Stimulated activated CD4-positive, alpha-beta T cell treated with anti-CD3 and anti-CD28 coated beads, Interleukin-1b, Interleukin-23, amount 100 ng/mL, for 48 hours (primary cell): ENCODE measurements around the gene SHPK.
A peak's percentile ranks its signal among the peaks of the same experiment; 100 is the strongest.

Experiments used
- DNase-seq: peaks from one replicate; pipeline ENCODE4 v3.0.0-alpha.2; 2020

Gene SHPK

DNA sequence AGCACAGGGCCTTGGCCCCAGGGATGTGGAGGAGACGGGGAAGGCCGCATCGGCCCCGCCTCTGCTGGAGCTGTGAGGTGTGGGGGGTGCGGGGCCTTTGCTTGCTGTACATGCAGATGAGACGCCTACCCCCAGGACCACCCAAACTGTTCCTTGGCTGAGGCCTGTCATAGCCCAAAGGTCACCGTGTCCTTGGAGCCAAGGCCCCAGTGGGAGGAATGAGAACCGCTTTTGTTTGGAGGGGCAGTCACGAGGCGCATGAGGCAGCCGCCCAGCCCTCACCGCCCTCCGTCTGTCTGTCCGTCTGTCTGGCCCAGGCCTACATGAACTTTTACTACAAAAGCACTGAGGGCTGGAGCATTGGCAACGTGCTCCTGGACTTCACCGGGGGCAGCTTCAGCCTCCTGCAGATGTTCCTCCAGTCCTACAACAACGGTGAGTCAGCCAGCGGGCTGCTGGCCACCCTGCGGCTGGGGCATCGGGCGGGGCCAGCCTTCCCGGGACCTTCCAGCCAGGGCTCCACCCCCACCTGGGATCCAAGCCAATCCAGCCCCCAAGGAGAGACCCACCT is 23.6 kb upstream of the SHPK start:
- DNase-seq, result no peak

DNA sequence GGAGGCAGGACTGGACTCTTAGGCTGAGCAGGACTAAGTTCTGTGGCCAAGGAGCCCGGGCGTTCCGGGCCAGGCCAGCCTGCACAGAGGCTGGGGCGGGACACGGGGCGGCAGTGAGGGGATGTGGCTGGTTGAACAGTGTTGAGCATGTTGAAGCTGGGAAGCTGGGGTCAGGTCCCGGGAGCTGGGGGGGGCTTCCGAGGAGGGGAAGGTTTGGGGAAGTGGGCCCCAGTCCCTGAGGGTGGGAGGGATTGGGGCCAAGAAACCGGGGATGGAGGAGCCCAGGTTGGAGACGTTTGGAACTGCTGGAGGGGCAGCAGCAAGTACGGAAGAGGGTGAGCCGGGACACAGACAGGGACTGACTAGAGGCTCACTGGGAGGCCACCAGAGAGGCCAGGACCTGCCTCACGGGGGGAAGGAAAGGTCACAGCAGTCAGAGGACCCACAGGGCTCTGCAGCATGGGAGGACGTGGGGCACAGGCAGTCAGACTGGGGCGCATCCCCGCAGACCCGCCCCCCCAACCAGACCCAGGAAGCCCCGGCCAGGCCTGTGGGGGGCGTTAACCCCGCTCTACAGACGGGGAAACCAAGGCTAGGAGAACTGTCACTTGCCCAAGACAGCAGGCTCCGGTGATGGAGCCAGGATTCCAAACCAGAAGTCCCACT is 22.9 kb upstream of the SHPK start:
- DNase-seq, result no peak

DNA sequence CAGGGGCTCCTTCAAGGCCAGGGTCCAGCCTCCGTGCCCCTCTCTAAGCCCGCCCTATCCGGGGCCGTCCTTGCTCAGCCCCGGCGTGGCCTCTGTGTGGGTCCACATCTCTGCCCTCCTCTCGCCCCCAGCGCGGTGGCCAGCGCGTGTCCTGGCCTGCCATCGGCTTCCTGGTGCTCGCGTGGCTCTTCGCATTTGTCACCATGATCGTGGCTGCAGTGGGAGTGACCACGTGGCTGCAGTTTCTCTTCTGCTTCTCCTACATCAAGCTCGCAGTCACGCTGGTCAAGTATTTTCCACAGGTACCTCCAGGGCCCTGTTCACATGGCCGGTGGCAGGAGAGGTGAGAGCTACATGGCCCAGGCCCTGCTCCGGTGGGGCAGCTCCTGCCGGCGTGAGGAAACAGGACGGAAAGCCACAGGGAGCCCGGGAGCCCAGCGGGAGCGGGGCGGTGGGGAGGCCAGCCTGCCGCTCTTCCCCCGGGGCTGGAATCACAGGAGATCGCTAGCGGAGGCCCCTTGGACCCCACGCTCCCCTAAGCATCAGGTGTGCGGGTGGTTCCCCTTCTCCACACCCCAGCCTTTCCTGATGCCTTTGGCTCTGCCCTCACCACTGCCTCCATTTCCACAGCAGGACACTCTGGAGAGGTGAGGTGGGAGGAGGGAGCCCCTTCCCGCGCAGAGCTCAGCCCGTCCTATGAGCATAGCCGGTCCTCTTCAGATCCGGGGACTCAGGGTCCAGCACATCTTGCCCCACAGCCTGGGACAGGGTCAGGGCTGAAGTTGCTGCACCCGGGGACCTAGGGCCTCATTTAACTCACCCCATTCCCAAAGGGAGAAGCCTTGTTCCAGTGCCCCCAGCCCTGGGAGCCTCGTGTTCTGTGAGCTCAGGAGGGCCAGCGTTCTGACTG is 22.1 kb upstream of the SHPK start:
- DNase-seq, result no peak

DNA sequence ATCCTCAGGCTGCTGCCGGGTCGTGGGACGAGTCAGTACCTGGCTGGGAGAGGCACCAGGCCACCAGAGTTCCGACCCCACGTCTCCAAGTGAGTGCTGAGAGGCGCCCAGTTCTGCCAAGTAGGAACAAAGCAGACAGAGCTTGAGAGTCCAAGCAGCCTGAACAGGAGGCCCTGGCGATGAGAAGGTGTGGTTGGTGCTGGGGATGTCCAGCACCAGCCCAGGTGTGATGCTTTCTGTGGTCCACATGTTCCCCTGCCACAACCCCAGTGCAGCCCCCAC is 21.5 kb upstream of the SHPK start:
- DNase-seq, result no peak

DNA sequence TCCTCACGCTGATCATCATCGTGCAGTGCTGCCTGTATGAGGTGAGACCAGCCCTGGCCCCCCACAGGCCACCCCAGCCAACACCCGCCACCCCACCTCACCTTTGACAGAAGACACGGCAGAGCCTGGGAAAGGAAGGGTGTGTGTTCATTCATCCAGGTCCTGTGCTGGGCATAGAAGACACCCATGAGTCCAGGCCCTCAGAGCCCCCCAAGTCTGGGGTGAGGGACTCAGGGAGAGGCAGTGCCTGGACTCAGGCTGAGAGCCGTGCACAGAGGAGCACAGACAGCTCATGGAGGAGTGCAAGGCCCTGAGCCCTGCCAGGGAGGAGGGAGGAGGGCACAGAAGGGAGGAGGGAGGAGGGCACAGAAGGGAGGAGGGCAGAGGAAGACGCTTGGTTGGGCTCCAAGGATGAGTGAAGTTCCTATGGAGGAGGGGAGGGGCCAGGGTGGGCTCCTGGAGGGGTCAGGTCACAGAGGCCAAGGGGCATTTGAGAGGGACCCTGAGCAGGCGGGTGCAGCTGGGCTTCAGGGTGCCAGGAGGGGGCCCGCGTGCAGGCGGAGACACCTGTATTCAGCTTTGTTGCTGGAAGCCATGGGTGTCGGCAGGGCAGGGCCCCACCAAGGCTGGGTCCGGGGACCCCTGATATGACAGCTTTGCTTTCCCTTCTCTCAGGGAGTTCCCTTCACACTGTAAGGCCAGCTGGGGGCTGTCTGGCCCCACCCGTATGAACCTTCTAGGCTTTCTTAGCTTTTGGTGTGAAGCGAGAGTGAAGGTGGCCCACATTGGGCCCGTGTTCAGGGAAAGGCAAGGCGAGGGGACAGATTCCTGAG is 20.9 kb upstream of the SHPK start:
- DNase-seq, result no peak

DNA sequence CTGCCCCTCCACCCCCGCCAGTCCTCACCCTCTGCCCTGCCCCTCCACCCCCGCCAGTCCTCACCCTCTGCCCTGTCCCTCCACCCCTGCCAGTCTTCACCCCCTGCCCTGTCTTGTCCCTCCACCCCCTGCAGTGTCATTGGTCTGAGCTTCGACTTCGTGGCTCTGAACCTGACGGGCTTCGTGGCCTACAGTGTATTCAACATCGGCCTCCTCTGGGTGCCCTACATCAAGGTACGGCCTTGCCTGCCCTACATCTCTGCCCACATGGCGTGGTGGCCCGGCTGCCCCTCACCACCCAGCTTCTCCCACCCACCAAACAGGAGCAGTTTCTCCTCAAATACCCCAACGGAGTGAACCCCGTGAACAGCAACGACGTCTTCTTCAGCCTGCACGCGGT is 20.3 kb upstream of the SHPK start:
- DNase-seq, result no peak

DNA sequence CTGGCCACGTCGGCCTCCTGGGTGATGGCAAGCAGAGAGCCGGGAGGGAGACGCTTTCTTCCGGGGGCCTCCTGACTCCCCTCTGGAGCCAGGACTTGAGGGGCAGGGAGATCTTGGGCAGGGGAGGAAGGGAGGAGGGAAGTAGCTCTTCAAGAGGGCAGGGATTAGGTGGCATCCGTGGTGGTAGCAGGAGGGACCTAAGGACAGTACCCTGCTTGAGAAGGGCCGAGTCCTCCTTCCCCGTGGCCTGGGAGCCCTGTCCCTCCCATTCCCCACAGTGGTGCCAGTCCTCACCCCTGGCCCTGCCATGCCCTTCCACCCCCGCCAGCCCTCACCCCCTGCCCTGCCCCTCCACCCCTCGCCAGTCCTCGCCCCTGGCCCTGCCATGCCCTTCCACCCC is 19.7 kb upstream of the SHPK start:
- DNase-seq, result no peak

DNA sequence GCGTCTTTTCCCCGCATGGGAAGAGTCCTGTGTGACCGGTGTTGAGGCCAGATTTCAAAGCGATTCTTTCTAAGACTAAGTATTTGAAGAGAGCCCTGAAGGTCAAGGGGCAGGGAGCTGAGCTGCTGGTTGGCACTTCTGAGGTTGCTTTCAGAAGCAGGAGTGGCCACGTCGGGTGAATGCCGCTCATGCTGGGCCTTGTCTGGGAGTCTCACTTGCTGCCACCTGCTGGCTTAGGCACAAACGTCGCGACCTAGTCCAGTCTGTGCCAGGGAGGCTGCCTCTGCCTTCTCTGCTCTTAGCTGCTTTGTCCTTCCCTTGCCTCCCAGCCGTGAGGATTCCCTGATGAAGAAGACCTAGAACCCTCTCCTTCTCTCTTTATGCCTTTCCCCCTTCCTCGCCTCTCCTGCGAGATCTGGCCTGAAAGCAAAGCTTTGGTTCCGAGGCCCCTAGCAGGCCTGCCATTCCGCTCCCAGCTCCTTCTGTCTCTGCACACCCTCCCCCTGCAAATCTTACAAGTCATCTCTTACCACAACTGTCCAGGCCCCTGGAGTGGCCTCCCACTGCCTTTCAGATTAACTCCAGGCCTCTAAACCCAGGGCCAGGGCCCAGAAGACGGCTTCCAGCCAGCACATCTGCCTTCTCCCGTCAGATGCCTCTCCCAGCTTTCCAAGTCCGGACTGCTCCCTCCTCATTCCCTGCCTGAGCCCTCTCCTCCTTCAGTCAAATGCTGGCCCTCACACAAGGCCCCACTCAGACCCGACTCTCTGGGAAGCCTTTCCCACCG is 11.9 kb upstream of the SHPK start:
- peak; percentile 55 for DNase-seq

DNA sequence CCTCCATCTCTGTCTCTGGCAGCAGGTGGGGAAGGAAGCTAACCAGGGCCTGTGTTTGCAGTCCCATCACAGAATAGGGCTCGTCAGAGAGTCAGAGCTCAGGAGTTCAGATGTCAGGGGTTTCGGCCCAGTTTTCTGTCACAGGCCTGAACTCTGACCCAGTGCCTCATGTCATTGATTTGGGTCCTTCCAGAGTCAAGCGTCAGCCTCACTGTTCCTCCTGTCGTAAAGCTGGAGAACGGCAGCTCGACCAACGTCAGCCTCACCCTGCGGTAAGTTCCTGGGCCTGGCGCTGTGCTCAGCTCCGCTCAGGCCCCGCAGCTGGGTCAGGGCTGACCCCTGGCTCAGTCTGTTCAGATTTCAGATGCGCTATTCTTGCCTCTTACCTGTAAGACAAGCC is 11.2 kb upstream of the SHPK start:
- DNase-seq, result no peak

DNA sequence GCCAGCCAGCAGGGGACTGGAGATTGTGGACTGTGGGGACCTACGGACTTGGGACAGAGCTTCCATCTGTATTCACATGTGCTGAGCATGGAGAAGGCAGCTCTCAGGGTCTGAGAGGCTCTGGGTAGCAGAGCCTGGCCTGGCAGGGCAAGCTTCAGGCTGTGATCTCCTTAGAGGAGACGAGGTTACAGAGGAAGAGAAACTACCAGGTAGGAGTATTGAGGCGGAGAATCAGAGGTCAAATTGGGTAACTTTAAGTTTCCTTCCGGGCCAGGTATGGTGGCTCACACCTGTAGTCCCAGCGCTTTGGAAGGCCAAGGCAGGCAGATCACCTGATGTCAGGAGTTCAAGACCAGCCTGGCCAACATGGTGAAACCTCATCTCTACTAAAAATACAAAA is 9.3 kb upstream of the SHPK start:
- DNase-seq, result no peak

DNA sequence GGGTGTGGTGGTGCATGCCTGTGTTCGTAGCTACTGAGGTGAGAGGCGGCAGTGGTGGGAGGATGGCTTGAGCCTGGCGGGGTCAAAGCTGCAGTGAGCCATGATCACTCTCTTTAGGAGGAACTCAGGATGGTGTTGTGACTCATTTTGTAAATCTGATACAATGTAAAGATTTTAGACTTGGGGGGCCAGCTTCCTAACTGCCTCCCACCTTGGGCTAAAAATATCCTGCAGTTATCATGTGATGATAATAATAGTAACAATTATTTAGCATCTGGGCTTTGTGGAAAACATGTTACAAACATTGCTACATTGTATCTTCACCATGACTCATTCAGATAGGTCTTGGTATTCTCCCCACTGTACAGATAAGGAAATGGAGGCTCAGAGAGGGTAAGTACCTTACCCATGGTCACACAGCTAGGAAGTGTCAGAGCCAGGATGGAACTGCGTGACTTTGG is 7.9 kb upstream of the SHPK start:
- DNase-seq, result peak; percentile 21

DNA sequence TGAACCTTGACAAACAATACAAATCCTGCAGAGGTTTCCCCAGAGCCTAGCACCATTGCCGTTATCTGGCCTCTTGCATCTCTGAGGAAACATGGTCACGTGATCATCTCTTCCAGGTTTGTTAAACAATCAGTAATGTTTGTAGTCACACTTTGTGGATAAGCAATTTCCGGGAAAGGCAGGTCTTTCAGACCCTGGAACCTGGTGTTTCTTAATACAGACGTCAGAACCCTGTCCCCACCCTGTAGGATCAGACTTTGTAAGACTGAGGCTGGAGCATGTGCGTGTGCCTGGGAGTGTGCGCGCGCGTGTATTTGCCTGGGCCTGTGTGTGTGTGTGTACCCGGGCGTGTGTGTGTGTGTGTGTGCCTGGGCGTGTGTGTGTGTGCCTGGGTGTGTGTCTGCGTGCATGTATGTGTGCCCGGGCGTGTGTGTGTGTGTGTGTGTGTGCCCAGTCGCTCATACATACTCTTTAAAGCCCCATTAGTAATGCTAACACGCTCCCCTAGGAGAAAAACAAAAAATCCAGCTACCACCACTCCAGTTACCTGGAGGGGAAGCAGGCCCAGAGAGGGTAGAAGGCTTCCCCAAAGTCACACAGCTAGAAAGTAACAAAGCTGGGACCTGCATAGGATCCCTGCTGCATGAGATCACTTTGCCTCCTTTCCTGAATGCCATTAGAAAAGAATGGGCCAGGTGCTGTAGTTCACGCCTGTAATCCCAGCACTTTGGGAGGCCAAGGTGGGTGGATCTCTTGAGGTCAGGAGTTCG is 5.9 kb upstream of the SHPK start:
- no peak for DNase-seq

DNA sequence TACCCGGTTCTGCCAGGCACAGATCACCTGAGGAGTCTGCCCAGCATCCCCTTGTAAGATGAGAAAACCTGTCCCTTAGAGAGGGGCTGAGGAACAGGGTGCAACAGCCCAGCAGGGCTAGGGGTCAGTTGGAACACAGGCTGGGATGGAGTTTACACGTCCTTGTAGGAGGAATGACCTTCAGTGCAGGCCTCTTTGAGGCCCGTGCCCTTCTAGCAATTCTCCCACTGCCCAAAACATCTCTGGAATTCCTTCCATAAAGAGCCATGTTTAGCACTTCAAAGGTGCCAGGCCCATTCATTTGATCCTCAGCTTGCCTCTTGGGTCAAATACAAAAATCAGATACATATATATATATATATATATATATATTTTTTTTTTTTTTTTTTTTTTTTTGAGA is 5.0 kb upstream of the SHPK start:
- DNase-seq, result no peak

DNA sequence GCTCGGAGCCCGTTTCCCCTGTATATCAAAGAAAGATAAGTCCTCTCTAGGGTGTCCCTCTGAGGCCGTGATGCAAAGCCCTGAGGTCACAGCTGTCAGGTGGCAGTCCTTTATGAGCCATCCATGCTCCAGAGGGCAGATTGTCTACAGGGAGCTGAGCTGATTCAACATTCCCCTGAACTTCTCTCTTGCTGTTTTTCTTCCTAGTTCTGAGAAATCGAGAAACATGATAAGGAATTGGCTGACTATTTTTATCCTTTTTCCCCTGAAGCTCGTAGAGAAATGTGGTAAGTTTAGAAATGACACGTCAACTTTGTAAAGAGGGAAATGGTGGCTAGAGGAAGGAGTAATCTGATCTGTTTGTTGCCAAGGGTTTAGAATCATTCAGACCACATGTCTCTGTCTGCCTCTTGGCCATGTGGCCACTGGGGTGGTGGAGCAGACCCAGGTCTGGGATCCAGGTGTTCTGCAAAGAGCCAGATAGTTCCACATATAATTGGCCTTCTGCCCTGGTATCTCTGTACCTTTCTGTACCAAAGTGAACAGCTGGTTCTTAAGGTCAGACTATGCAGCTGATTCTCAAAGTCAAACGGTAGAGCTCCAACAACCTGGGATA is 4.0 kb upstream of the SHPK start:
- DNase-seq, result peak; percentile 53

DNA sequence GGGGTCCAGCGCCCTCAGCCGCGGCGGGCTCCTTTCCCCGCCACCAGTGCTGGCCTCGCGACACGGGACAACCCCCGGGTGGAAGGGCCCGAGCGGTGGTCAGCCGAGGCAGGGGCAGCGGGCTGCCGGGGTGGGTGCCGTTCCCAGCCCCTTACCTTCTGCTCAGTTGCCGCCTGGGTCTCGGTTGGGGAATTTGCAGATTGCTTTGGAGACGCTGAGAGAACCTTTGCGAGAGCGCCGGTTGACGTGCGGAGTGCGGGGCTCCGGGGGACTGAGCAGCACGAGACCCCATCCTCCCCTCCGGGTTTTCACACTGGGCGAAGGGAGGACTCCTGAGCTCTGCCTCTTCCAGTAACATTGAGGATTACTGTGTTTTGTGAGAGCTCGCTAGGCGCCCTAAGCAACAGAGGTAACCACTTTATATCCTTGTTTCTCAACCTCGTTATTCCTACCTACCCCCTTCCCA is 891 bp upstream of the SHPK start:
- DNase-seq, result peak; percentile 11

DNA sequence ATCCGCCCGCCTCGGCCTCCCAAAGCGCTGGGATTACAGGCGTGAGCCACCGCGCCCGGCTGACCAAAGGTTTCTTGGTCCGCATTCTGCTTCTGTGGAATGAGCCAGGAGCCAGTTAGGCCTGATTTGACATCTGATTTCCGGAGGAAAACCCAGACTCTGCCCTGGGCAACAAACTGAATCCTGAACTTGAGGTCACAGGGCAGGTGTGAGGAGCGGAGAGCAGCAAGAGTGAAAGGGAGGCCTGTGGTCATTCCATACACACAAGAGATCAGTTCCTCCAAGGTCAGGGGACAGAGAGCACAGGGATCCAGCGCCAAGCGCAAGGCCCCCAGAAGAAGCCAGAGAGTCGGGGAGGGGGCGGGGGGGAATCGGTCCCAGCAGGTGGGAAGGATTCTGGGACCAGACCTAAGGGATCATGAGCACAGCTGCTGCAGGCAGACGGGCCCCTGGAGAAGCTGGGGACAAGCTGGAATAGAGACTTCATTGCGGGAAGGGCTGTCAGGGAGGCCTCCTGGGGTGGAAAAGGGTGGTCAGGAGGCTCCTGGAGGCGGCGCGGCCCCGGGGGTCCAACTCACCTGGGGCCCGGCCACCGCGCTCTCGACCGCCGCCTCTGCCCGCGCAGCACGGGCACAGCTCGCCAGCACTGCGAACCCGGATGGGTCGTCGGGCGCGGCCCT is 436 bp downstream of the SHPK start:
- DNase-seq, result no peak

DNA sequence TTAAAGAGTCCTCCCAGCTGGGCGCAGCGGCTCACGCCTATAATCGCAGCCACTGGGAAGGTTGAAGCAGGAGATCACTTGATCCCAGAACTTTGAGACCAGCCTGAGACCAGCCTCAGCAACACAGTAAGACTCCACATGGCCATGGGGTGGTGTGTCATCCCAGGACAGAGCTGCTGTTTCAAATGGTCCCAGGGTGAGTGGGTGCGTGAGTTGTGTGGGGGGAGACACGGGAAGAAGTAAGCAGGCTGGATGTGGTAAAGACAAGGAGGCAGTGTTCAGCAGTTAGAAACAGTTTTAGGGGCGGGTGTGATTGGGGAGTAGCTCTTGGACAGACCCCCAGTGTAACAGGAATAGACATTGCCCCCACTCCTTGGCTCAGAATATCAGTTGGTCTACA is 3.8 kb downstream of the SHPK start:
- no peak for DNase-seq

DNA sequence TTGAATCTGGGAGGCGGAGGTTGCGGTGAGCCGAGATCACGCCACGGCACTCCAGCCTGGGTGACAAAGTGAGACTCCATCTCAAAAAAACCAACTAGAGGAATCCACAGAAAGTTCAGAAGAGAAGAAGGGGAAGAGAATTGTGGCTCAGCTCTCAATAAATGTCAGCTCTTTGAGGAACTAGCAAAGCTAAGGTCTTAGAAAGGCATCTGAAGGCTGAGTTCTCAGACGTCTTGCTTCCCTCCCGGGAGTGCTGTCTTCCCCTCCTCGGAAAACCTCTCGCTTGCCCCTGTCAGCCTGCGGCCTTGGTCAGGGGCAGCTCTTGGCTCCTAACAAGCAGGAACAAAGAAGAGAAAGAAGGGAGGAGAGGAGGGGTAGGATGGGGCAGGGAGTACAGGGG is 5.3 kb downstream of the SHPK start:
- no peak for DNase-seq

DNA sequence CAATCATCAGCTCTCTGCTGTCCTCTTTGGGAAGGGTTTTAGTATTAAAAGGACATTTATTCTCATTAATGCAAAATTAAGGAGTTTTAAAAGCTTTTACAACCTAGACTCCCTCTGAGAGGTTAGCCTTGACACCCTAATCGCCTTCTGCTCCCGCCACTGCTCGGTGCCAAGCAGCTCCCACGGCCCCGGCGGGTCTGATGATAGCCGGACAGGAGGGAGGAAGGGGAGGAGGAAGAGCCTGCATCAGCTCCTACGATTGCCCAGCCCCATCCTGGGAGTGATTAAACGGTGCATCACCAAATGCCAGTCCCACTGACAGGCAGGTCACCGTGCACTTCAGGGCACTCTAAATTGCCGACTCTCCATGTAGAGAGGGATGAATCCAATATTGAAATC is 8.3 kb downstream of the SHPK start:
- no peak for DNase-seq
